Measurements from ENCODE around the gene ATP6V1G1.
"Not testable (repeated sequence)": the region's sequence is repeated elsewhere in the genome, so short reads cannot be mapped to it uniquely, and the experiment has no call there.

- TF ChIP-seq CTCF (IDR thresholded peaks at IDR 0.05 in 8 of 11, conservative IDR thresholded peaks at IDR 0.05 in 3 of 11); POLR2A (IDR thresholded peaks at IDR 0.05); POLR2AphosphoS5 (IDR thresholded peaks at IDR 0.05): not testable (repeated sequence)
Measured at GRCh38 chr9:114576779-114577178, 10.8 kb upstream of the ATP6V1G1 start.
